HepG2 (cell line): Measurements from ENCODE around the gene PIK3R4. TPM values are rescaled to one million over a fixed set of nuclear protein-coding genes. Genes with fewer than 3 reads are reported as not detected.

ENCODE experiments used
- BCL3 ChIP-seq: sonication (generic); formaldehyde crosslinking; IDR thresholded peaks from 2 replicates; pipeline ENCODE4 v1.5.1; 2020; ENCODE audit warnings: mild to moderate bottlenecking, missing genetic modification reagents, moderate library complexity
- BCLAF1 ChIP-seq: fragments of 450-650 bp; IDR thresholded peaks from 2 replicates; pipeline ENCODE4 v1.6.1; 2017; ENCODE audit warnings: mild to moderate bottlenecking
- DPF2 ChIP-seq: sonication (generic); formaldehyde crosslinking; IDR thresholded peaks from 2 replicates; pipeline ENCODE4 v1.4.0; 2020; ENCODE audit warnings: mild to moderate bottlenecking, low read depth, missing genetic modification reagents, borderline replicate concordance
- SRSF9 ChIP-seq: fragments of 200-400 bp; formaldehyde crosslinking; IDR thresholded peaks from 2 replicates; pipeline ENCODE4 v1.6.1; 2018; ENCODE audit warnings: borderline replicate concordance, mild to moderate bottlenecking, low read depth, low read length; ENCODE audit not compliant: insufficient read depth, poor library complexity, severe bottlenecking
- ZMAT5 ChIP-seq: sonication (generic); formaldehyde crosslinking; IDR thresholded peaks from 2 replicates; pipeline ENCODE4 v1.5.0; 2020; ENCODE audit warnings: mild to moderate bottlenecking, low read depth, missing genetic modification reagents, borderline replicate concordance
- ZNF274 ChIP-seq: sonication (generic); formaldehyde crosslinking; IDR thresholded peaks from 2 replicates; pipeline ENCODE4 v1.5.1; 2020; ENCODE audit warnings: mild to moderate bottlenecking, missing genetic modification reagents
- ZNF644 ChIP-seq: IDR thresholded peaks from 2 replicates; pipeline ENCODE4 v1.6.1; 2016; ENCODE audit warnings: low read depth
- ZNF672 ChIP-seq: sonication (generic); formaldehyde crosslinking; IDR thresholded peaks from 2 replicates; pipeline ENCODE4 v1.8.1; 2022; ENCODE audit warnings: missing genetic modification reagents
- ZNF709 ChIP-seq: sonication (generic); formaldehyde crosslinking; IDR thresholded peaks from 2 replicates; pipeline ENCODE4 v1.5.0; 2020; ENCODE audit warnings: mild to moderate bottlenecking, missing genetic modification reagents
- polyA plus RNA-seq, 8 experiments: library from polyadenylated mRNA; depleted of rRNA in 3 of 8; stranded (reverse) in 7 of 8; unstranded in 1 of 8; fragments of >200 nt; fragmentation: Illumina TruSeq in 4 of 8; extraction: Trizol in 4 of 8; gene quantifications; 2 replicates each; pipeline versions ENCODE4 v1.2.1 to v1.2.3, GENCODE V29; 2011 to 2016; ENCODE audit warnings: low read depth in 4 of 8, missing spikeins in 1 of 8, mixed read lengths in 1 of 8; ENCODE audit not compliant: insufficient read depth in 1 of 8
- total RNA-seq, 5 experiments: library from RNA; depleted of rRNA; stranded (reverse); fragments of >200 nt; fragmentation: Illumina TruSeq; extraction: Trizol; gene quantifications; 2 replicates each; pipeline ENCODE4 v1.2.3, GENCODE V29; 2016; ENCODE audit warnings: low read depth in 1 of 5

The PIK3R4 gene
- total and polyA plus RNA-seq, 2 of the 13 experiments (the other 11 are each of a cell fraction or from before 2014, with no cell fraction given), result 22.4 to 26.0 TPM

- TF ChIP-seq ZNF274 (CRISPR knock-in tag), result no peak
- TF ChIP-seq ZNF644 (CRISPR knock-in tag), result no peak
- TF ChIP-seq ZMAT5 (CRISPR knock-in tag), result no peak
- no peak for TF ChIP-seq ZNF709
- no peak for TF ChIP-seq DPF2 (CRISPR knock-in tag)
- no peak for TF ChIP-seq SRSF9
- no peak for TF ChIP-seq BCL3 (CRISPR knock-in tag)
- no peak for TF ChIP-seq BCLAF1
- TF ChIP-seq ZNF672 (CRISPR knock-in tag), result no peak
Observed at GRCh38 chr3:130779031-130779430, 32.4 kb upstream of the PIK3R4 start (continued).
